GM10266 (cell line): Measurements from ENCODE around the gene LIMK1.
"Not testable (repeated sequence)": the region's sequence is repeated elsewhere in the genome, so short reads cannot be mapped to it uniquely, and the experiment has no call there.

Source experiments
- DNase-seq: peaks from one replicate; pipeline ENCODE4 v3.0.0; 2012; ENCODE audit errors: extremely low spot score
- TF ChIP-seq, protein P1 (sequence below): IDR thresholded peaks from 2 replicates; pipeline ENCODE4 v1.5.1; 2012; ENCODE audit warnings: mild to moderate bottlenecking, low read depth; ENCODE audit not compliant: control insufficient read depth, insufficient read depth; ENCODE audit errors: missing control alignments

LIMK1 gene

DNA sequence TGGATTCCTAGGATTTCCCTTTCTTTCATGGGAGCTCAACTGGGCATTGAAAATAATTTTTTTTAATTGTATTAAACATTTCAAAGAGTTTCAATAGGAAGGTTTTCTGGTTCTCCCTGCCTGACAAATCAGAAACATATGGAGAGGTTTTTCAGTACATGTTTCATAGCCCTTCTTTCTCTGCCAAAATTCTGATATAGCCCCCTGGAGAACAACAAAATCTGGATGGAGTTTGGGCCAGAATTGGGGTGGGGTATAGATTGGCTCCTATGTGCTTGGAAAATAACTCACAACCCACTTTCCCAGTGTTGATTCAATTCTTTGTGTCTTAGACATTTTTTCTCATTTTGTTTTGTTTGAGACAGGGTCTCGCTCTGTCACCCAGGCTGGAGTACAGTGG lies 66.0 kb downstream of the LIMK1 start:
- TF ChIP-seq, protein P1, sequence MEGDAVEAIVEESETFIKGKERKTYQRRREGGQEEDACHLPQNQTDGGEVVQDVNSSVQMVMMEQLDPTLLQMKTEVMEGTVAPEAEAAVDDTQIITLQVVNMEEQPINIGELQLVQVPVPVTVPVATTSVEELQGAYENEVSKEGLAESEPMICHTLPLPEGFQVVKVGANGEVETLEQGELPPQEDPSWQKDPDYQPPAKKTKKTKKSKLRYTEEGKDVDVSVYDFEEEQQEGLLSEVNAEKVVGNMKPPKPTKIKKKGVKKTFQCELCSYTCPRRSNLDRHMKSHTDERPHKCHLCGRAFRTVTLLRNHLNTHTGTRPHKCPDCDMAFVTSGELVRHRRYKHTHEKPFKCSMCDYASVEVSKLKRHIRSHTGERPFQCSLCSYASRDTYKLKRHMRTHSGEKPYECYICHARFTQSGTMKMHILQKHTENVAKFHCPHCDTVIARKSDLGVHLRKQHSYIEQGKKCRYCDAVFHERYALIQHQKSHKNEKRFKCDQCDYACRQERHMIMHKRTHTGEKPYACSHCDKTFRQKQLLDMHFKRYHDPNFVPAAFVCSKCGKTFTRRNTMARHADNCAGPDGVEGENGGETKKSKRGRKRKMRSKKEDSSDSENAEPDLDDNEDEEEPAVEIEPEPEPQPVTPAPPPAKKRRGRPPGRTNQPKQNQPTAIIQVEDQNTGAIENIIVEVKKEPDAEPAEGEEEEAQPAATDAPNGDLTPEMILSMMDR: no peak
- no peak for DNase-seq

DNA sequence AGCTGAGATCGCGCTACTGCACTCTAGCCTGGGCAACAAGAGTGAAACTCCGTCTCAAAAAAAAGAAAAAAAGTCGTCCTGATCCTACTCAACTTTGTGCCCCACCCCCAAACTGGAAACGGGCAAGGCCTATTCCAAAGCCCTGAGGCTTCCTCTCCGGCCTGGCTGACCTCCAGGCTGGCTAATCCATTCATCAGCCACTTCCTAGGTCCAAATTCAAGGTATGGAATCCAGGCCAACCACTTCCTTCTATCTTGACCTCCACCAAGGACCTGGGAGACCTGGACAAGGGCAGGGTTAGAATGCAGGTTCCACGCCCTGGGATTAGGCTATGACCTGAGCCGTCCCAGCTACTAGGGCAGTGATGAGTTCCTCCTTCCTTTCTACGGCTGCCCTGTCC lies 70.1 kb downstream of the LIMK1 start:
- DNase-seq: no peak
- TF ChIP-seq, protein P1: no peak

DNA sequence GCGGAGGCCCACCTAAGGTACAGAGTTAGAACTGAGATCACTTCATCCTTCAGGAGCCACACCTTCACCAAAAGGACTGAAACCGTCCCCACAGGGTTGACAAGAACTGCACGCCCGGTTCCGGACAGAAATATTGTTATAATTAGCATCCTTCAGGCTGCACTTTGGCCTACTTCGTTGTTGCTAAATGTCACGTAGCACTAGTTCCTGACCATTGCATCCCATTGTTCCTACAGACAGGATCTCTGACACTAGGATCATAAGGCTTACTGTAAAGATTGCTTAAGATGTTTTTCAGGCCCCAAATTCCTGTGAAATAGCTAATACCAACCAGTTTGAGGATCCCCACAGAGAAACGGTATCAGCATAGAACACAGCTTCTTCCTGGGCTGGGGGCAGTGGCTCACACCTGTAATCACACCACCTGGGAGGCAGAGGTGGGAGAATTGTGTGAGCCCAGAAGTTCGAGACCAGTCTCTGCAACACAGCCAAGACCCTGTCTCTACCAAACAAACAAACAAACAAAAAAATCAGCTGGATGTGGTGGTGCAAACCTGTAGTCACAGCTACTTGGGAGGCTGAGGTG lies 72.3 kb downstream of the LIMK1 start:
- TF ChIP-seq, protein P1: no peak
- DNase-seq: no peak

DNA sequence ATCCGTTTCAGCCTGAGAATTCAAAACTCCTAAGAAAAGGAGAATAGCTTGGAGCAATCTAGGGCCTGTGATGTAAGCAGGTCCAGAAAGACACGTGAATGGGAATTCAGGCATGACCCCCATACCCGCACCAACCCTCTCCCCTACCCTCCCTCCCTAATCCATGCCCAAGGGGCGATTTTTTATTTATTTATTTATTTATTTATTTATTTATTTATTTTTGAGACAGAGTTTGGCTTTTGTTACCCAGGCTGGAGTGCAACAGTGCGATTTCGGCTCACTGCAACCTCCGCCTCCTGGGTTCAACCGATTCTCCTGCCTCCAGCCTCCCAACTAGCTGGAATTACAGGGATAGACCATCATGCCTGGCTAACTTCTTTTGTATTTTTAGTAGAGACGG lies 74.0 kb downstream of the LIMK1 start:
- TF ChIP-seq, protein P1: no peak
- DNase-seq: no peak

DNA sequence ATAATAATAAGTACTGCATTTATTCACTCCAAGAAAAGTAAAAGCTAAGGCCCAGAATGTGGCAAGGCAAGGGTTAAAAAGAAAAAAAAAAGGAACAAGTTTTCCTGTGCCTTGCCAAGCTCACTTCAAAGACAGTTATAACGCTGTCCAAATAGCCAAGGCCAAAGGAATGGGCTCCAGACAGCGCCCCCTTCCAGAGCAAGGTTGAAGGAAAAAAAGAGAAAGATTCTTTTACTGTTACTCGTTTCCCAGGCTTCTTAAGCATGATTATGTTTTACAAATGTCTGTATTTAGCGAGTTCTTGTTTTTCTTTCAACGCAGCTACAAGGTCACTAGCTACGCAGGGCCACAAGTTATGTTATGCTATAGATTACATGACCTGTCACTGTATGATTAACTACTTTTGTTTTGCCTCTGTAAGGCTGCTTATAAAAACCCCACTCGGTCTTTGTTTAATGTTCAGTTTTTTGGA lies 81.4 kb downstream of the LIMK1 start:
- TF ChIP-seq, protein P1: no peak
- DNase-seq: no peak

DNA sequence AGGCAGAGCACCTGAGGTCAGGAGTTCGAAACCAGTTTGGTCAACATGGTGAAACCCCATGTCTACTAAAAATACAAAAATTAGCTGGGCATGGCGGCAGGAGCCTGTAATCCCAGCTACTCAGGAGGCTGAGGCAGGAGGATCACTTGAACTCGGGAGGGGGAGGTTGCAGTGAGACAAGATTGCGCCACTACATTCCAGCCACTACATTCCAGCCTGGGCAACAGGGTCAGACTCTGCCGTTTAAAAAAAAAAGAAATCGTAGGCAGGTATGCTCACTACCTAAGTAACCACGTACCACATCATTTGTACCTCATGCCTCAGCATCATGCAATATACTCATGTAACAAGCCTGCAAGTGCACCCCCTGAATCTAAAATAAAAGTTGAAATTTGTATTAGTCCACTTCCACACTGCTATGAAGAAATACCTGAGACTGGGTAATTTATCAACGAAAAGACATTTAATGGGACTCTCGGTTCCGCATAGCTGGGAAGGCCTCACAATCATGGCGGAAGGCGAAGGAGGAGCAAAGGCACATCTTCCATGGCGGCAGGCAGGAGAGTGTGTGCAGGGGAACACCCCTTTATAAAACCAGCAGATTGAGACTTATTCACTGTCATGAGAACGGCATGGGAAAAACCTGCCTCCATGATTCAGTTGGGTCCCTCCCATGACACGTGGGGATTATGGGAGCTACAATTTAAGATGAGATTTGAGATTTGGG lies 82.4 kb downstream of the LIMK1 start:
- DNase-seq: no peak
- TF ChIP-seq, protein P1: no peak

DNA sequence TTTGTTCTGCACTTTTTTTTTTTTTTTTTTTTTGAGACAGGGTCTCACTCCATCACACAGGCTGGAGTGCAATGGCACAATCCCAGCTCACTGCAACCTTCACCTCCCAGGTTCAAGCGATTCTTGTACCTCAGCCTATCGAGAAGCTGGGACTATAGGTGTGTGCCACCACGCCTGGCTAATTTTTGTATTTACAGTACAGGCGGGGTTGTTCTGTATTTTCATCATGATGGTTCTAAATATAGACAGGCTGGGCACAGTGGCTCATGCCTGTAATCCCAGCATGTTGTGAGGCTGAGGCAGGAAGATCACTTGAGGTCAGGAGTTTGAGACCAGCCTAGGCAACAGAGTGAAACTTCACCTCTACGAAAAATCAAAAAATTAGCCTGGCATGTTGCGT lies 83.7 kb downstream of the LIMK1 start:
- DNase-seq: not testable (repeated sequence)
